PFSK-1 (cell line): ENCODE data around the gene CFHR4.

Experiments
- FOXP2 ChIP-seq: optimal IDR thresholded peaks from 2 replicates; pipeline ENCODE3; 2011; ENCODE audit warnings: borderline replicate concordance, control low read depth, inconsistent platforms; ENCODE audit not compliant: insufficient read depth; ENCODE audit errors: extremely low read length, extremely low read depth
- POLR2AphosphoS5 ChIP-seq: IDR thresholded peaks from 2 replicates; pipeline ENCODE4 v1.6.1; 2012; ENCODE audit warnings: low read depth, mild to moderate bottlenecking, control low read depth, low read length, moderate library complexity
- SIN3A ChIP-seq: IDR thresholded peaks from 2 replicates; pipeline ENCODE4 v1.6.1; 2012; ENCODE audit warnings: mild to moderate bottlenecking, low read length, moderate library complexity, borderline replicate concordance; ENCODE audit not compliant: insufficient read depth
- TAF1 ChIP-seq: IDR thresholded peaks from 2 replicates; pipeline ENCODE4 v1.6.1; 2012; ENCODE audit warnings: low read length, control low read depth, borderline replicate concordance; ENCODE audit not compliant: insufficient read depth
- TF ChIP-seq, protein P1 (sequence below), 2 experiments: IDR thresholded peaks; 2 replicates each; pipeline versions ENCODE4 v1.6.1 to v1.8.0; 2011 to 2012; ENCODE audit warnings: low read depth in 2 of 2, low read length in 2 of 2, control low read depth in 1 of 2, inconsistent platforms in 1 of 2, mild to moderate bottlenecking in 1 of 2, moderate library complexity in 1 of 2; ENCODE audit not compliant: insufficient read depth in 1 of 2

Gene CFHR4

DNA sequence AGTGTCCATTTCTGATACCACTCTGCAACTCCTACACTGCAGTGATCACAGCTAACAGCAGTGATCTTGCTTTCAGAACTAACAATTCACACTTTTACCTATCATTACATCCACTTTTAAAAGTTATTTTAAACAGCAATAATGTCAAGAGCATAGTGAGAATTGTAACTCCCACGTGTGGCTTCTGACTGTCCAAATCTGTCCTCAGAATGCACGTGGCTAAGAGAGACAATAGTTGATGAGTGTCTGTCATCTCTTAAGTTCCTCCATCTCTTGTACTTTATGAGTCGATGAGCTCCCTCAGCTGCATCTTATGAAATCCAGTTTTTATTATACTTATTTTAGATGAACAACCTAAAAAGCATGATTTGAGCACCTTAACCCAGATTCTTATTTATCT is 73.0 kb downstream of the CFHR4 start:
- TF ChIP-seq POLR2AphosphoS5 (no peak), SIN3A (no peak), FOXP2 (no peak), TAF1 (no peak)
- TF ChIP-seq, protein P1, sequence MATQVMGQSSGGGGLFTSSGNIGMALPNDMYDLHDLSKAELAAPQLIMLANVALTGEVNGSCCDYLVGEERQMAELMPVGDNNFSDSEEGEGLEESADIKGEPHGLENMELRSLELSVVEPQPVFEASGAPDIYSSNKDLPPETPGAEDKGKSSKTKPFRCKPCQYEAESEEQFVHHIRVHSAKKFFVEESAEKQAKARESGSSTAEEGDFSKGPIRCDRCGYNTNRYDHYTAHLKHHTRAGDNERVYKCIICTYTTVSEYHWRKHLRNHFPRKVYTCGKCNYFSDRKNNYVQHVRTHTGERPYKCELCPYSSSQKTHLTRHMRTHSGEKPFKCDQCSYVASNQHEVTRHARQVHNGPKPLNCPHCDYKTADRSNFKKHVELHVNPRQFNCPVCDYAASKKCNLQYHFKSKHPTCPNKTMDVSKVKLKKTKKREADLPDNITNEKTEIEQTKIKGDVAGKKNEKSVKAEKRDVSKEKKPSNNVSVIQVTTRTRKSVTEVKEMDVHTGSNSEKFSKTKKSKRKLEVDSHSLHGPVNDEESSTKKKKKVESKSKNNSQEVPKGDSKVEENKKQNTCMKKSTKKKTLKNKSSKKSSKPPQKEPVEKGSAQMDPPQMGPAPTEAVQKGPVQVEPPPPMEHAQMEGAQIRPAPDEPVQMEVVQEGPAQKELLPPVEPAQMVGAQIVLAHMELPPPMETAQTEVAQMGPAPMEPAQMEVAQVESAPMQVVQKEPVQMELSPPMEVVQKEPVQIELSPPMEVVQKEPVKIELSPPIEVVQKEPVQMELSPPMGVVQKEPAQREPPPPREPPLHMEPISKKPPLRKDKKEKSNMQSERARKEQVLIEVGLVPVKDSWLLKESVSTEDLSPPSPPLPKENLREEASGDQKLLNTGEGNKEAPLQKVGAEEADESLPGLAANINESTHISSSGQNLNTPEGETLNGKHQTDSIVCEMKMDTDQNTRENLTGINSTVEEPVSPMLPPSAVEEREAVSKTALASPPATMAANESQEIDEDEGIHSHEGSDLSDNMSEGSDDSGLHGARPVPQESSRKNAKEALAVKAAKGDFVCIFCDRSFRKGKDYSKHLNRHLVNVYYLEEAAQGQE (IDR thresholded peaks at IDR 0.05; ENCODE audit: insufficient read depth in 1 of 2, low read depth in 2 of 2, low read length in 2 of 2): no peak
